Neural progenitor cell (in vitro differentiated cells): ENCODE measurements around the gene ZNF385A. TPM values are rescaled to one million over a fixed set of nuclear protein-coding genes. Genes with fewer than 3 reads are reported as not detected.

ENCODE experiments used
- DNase-seq: peaks from one replicate; pipeline ENCODE4 v3.0.0-alpha.2; 2016; ENCODE audit warnings: low spot score
- H2AFZ ChIP-seq: fragments of 200-600 bp; sonication (generic); replicated peaks from 2 replicates; pipeline ENCODE4 v1.6.1; 2016; ENCODE audit warnings: antibody characterized with exemption
- H3F3A ChIP-seq: fragments of 200-600 bp; sonication (generic); 2 replicates; pipeline ENCODE4 v1.6.1; 2016; ENCODE audit warnings: antibody characterized with exemption, low read depth
- H3K27ac ChIP-seq: fragments of 200-600 bp; sonication (generic); 2 replicates; pipeline ENCODE4 v1.5.1; 2016; ENCODE audit warnings: mild to moderate bottlenecking
- H3K27me3 ChIP-seq: fragments of 200-600 bp; sonication (generic); 2 replicates; pipeline ENCODE4 v1.6.1; 2016; ENCODE audit warnings: mild to moderate bottlenecking, moderate library complexity
- H3K36me3 ChIP-seq: fragments of 200-600 bp; sonication (generic); 2 replicates; pipeline ENCODE4 v1.5.1; 2016
- H3K4me1 ChIP-seq: fragments of 200-600 bp; sonication (generic); 2 replicates; pipeline ENCODE4 v1.6.1; 2016; ENCODE audit warnings: mixed run types
- H3K4me2 ChIP-seq: fragments of 200-600 bp; sonication (generic); 2 replicates; pipeline ENCODE4 v1.6.1; 2016
- H3K4me3 ChIP-seq: fragments of 200-600 bp; sonication (generic); 2 replicates; pipeline ENCODE4 v1.5.1; 2016
- H3K79me2 ChIP-seq: fragments of 200-600 bp; sonication (generic); 2 replicates; pipeline ENCODE4 v1.6.1; 2016; ENCODE audit warnings: low read depth
- H3K9ac ChIP-seq: fragments of 200-600 bp; sonication (generic); 2 replicates; pipeline ENCODE4 v1.6.1; 2016
- H3K9me3 ChIP-seq: fragments of 200-600 bp; sonication (generic); 2 replicates; pipeline ENCODE4 v1.5.1; 2016; ENCODE audit warnings: low read depth
- H4K20me1 ChIP-seq: fragments of 200-600 bp; sonication (generic); 2 replicates; pipeline ENCODE4 v1.6.1; 2016; ENCODE audit warnings: low read depth
- H3K27ac Mint-ChIP-seq: 3 replicates; pipeline ENCODE4 v1.8.0; 2021; ENCODE audit warnings: mixed read lengths
- H3K27me3 Mint-ChIP-seq: 2 replicates; pipeline ENCODE4 v1.8.0; 2022; ENCODE audit warnings: low read depth, mild to moderate bottlenecking, inconsistent platforms, moderate library complexity, mixed read lengths; ENCODE audit not compliant: insufficient read depth
- H3K36me3 Mint-ChIP-seq: 3 replicates; pipeline ENCODE4 v1.8.0; 2021; ENCODE audit warnings: mixed read lengths
- H3K4me1 Mint-ChIP-seq: 3 replicates; pipeline ENCODE4 v1.8.0; 2021; ENCODE audit warnings: mixed read lengths
- H3K4me3 Mint-ChIP-seq: 3 replicates; pipeline ENCODE4 v1.8.0; 2021; ENCODE audit warnings: mild to moderate bottlenecking, moderate library complexity, mixed read lengths
- H3K9me3 Mint-ChIP-seq: 3 replicates; pipeline ENCODE4 v1.8.0; 2020; ENCODE audit warnings: mixed read lengths
- EZH2 ChIP-seq: fragments of 200-600 bp; sonication (generic); IDR thresholded peaks from 2 replicates; pipeline ENCODE4 v1.6.1; 2017; ENCODE audit warnings: antibody characterized with exemption, mild to moderate bottlenecking, moderate library complexity
- EZH2phosphoT487 ChIP-seq: fragments of 200-600 bp; sonication (generic); IDR thresholded peaks from 2 replicates; pipeline ENCODE4 v1.6.1; 2017; ENCODE audit warnings: antibody characterized with exemption
- total RNA-seq: library from RNA; depleted of rRNA; stranded (reverse); fragments of >200 nt; gene quantifications from 2 replicates; pipeline ENCODE4 v1.2.3, GENCODE V29; 2015; ENCODE audit warnings: low replicate concordance
- TF ChIP-seq, protein P1 (sequence below): fragments of 200-600 bp; sonication (generic); IDR thresholded peaks from 2 replicates; pipeline ENCODE4 v1.5.1; 2017; ENCODE audit warnings: antibody characterized with exemption, mild to moderate bottlenecking

The ZNF385A gene
- total RNA-seq, 1 donor from 2014 or later = 6.2 TPM

GRCh38 chr12:54389607-54390175, 5.2 kb upstream of the ZNF385A start:
- Histone ChIP-seq H3K4me2 (peak overlapping the region; percentile 81), H3K9ac (no peak overlapping the region), H3K27ac (no peak overlapping the region), H3K36me3 (no peaks in the 10 kb centered on the region), H3F3A (peaks cover 72% of the 10 kb centered on the region), H3K27me3 (no peaks in the 10 kb centered on the region), H3K4me3 (peak overlapping the region; percentile 78), H3K79me2 (peaks cover 24% of the 10 kb centered on the region), H3K4me1 (peaks cover 83% of the 10 kb centered on the region), H3K9me3 (no peaks in the 10 kb centered on the region), H4K20me1 (peaks cover 31% of the 10 kb centered on the region), H2AFZ (no peak overlapping the region)
- no peaks in the 10 kb centered on the region for H3K9me3 Mint-ChIP-seq
- TF ChIP-seq EZH2phosphoT487 (no peak), EZH2 (no peak)
- TF ChIP-seq, protein P1, sequence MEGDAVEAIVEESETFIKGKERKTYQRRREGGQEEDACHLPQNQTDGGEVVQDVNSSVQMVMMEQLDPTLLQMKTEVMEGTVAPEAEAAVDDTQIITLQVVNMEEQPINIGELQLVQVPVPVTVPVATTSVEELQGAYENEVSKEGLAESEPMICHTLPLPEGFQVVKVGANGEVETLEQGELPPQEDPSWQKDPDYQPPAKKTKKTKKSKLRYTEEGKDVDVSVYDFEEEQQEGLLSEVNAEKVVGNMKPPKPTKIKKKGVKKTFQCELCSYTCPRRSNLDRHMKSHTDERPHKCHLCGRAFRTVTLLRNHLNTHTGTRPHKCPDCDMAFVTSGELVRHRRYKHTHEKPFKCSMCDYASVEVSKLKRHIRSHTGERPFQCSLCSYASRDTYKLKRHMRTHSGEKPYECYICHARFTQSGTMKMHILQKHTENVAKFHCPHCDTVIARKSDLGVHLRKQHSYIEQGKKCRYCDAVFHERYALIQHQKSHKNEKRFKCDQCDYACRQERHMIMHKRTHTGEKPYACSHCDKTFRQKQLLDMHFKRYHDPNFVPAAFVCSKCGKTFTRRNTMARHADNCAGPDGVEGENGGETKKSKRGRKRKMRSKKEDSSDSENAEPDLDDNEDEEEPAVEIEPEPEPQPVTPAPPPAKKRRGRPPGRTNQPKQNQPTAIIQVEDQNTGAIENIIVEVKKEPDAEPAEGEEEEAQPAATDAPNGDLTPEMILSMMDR = no peak
- H3K27ac Mint-ChIP-seq = peak overlapping the region; percentile 1
- peaks cover 76% of the 10 kb centered on the region for H3K4me1 Mint-ChIP-seq
- peak overlapping the region; percentile 93 for H3K4me3 Mint-ChIP-seq
- no peaks in the 10 kb centered on the region for H3K36me3 Mint-ChIP-seq
- no peak for DNase-seq
- H3K27me3 Mint-ChIP-seq = no peaks in the 10 kb centered on the region

GRCh38 chr12:54389134-54389508, 4.6 kb upstream of the ZNF385A start:
- H3K79me2 ChIP-seq = peaks cover 29% of the 10 kb centered on the region
- no peaks in the 10 kb centered on the region for H3K27me3 Mint-ChIP-seq
- peak overlapping the region; percentile 23 for H3K4me3 Mint-ChIP-seq
- TF ChIP-seq EZH2phosphoT487 (no peak), EZH2 (no peak)
- TF ChIP-seq, protein P1 = no peak
- no peak overlapping the region for H3K4me3 ChIP-seq
- H3K9me3 ChIP-seq = no peaks in the 10 kb centered on the region
- no peak overlapping the region for H3K9ac ChIP-seq
- H3F3A ChIP-seq = peaks cover 67% of the 10 kb centered on the region
- peaks cover 37% of the 10 kb centered on the region for H4K20me1 ChIP-seq
- no peaks in the 10 kb centered on the region for H3K9me3 Mint-ChIP-seq
- no peak for DNase-seq
- H3K27ac ChIP-seq = peak overlapping the region; percentile 55
- H3K27me3 ChIP-seq = no peaks in the 10 kb centered on the region
- no peaks in the 10 kb centered on the region for H3K36me3 Mint-ChIP-seq
- H3K4me1 Mint-ChIP-seq = peaks cover 78% of the 10 kb centered on the region
- peaks cover 88% of the 10 kb centered on the region for H3K4me1 ChIP-seq
- peak overlapping the region; percentile 41 for H3K4me2 ChIP-seq
- no peaks in the 10 kb centered on the region for H3K36me3 ChIP-seq
- no peak overlapping the region for H3K27ac Mint-ChIP-seq
- H2AFZ ChIP-seq = no peak overlapping the region

DNA sequence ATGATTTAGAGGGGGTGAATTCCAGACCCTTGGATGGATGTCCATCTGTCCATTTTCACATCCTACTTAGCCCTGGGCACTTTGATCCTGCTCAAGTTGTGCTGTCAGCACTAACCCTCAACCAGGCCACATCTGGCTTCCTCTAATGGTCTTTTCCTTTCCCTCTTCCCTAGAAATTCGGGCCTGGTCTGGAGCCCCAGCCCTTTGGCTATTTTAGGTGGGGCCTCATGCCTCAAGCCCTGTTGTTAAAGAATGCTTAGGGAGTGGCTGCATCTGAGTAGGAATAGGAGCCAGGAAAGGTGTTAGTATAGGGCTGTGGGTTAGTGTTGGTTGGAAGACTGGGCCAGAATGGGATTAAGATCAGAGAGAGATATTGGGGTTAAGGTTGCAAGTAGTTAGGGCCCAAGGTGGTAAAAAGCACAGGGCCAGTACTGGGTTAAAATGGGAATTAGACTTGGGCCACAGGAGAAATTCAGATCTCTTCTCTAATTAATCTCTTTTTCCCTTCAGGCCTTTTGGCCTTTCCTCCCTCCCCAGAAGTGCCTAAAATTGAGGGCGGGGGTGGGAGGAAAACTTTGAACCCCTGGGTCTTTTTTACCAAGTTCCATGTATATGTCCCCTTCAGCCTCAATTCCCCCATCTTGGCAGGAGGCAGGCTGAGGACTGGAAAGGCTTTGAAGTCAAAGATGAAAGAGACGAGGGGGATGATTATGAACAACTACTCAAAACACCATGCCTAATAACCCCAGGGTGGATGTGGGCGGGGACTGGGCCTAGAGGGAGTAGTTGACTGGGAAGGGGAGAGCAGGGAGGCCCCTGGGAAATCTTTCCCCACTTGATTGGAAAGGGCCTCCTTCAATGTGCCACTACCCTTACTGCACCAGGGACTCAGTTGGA, 4.0 kb upstream of the ZNF385A start:
- no peaks in the 10 kb centered on the region for H3K36me3 ChIP-seq
- no peak overlapping the region for H3K4me3 ChIP-seq
- no peaks in the 10 kb centered on the region for H3K27me3 ChIP-seq
- DNase-seq = no peak
- peak overlapping the region; percentile 51 for H3K27ac Mint-ChIP-seq
- H3K4me1 Mint-ChIP-seq = peaks cover 75% of the 10 kb centered on the region
- no peak overlapping the region for H3K9ac ChIP-seq
- H3K36me3 Mint-ChIP-seq = no peaks in the 10 kb centered on the region
- H3K9me3 ChIP-seq = no peaks in the 10 kb centered on the region
- peak overlapping the region; percentile 23 for H3K4me3 Mint-ChIP-seq
- H3K79me2 ChIP-seq = peaks cover 29% of the 10 kb centered on the region
- H3K9me3 Mint-ChIP-seq = no peaks in the 10 kb centered on the region
- peaks cover 61% of the 10 kb centered on the region for H3F3A ChIP-seq
- H3K4me2 ChIP-seq = peak overlapping the region; percentile 41
- H3K27ac ChIP-seq = peak overlapping the region; percentile 77
- TF ChIP-seq EZH2phosphoT487 (no peak), EZH2 (no peak)
- TF ChIP-seq, protein P1 = no peak
- H3K27me3 Mint-ChIP-seq = no peaks in the 10 kb centered on the region
- H3K4me1 ChIP-seq = peaks cover 85% of the 10 kb centered on the region
- no peak overlapping the region for H2AFZ ChIP-seq
- H4K20me1 ChIP-seq = peaks cover 39% of the 10 kb centered on the region
